Frontal cortex (tissue), 4 donors: ENCODE measurements around the gene LILRA2. TPM values are rescaled to one million over a fixed set of nuclear protein-coding genes. Genes with fewer than 3 reads are reported as not detected.
"Not testable (repeated sequence)": the region's sequence is repeated elsewhere in the genome, so short reads cannot be mapped to it uniquely, and the experiment has no call there.

Experiments
- DNase-seq, 2 donors: peaks; one replicate each; pipeline ENCODE4 v3.0.0; 2012; ENCODE audit warnings: low spot score in 2 of 2
- FAIRE-seq: peaks from 2 replicates; lab custom pipeline; 2012; peaks lifted over from hg19 to GRCh38; lab: Jason Lieb, UNC
- small RNA-seq: library from RNA; depleted of rRNA; stranded (forward); fragments of <200 nt; gene quantifications from one replicate; pipeline ENCODE3, GENCODE V24; 2014
- total RNA-seq: library from RNA; depleted of rRNA; stranded (reverse); fragments of >200 nt; gene quantifications from one replicate; pipeline ENCODE4 v1.2.3, GENCODE V29; 2014
- donor health status: control.
- donor health status: control.
- donor health status: control.

LILRA2 gene
- total RNA-seq, 1 donor from 2014 or later: under 0.01 TPM

DNA sequence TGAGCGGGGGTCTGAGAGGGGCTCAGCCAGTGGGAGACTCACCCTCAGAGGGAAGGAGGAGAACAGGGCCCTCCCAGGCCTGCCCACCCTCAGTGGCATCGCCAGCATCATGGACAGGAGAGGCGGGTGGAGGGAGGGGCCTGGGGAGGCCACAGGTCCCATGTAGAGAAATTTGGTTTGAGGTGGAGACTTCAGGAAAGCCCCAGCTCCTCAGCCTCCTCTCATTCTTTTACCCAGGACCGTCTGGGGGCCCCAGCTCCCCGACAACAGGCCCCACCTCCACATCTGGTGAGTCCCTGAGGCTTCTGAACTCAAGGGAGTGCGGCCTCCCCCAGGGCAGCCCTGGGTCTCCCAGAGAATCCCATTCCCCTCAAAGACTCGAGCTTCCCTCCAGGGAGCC, 59.8 kb downstream of the LILRA2 start:
- no peak for FAIRE-seq
- DNase-seq: no peak

DNA sequence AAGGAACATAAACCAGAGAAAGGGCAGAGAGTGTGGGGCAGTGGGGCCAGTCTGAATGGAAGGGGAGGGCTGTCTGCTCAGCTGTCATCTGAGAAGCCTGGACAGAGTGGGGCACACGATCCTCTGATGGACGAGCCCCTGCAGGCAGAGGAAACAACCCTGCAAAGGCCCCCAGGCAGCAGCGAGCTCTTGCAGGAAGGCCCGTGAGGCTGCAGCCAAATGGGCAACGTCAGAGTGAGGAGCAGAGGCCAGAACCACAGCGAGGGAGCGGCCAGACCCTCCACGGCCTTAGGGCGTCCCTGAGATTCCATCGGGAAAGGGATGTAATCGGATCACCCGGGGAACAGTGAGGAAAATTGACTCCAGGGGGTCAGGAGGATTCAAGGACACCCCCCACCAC, 62.5 kb downstream of the LILRA2 start:
- FAIRE-seq, DNase-seq: not testable (repeated sequence)

DNA sequence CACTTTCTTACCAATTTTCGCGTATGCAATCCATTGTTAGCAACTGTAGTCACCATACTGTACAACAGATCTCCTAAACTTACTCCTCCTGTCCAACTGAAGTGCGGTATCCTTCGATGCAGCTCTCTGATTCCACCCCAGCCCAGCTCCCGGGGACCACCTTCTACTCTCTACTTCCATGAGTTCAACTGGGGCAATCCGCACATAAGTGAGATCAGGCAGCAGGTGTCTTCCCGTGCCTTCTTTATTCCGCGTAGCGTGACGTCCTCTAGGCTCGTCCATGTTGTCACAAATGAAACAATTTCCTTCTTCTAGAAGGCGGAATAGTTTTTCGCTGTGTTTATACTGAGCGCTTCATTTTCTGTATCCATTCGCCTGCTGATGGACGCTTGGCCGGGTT, 65.1 kb downstream of the LILRA2 start:
- no peak for DNase-seq
- FAIRE-seq: no peak

Small RNA genes lying within 50 kb of the gene (small RNA-seq; reads per million reads assigned to genes)
- gene AC245036.2: not detected

Other genes starting within 250 kb of the LILRA2 start
- gene LILRA4, start 234.6 kb upstream of the LILRA2 start, total RNA-seq: under 0.01 TPM
- gene LAIR1, start 208.9 kb upstream of the LILRA2 start, total RNA-seq: 1.6 TPM
- gene TTYH1, start 158.3 kb upstream of the LILRA2 start, total RNA-seq: 65.2 TPM
- gene LENG8, start 124.6 kb upstream of the LILRA2 start, total RNA-seq: 17.1 TPM
- gene LENG9, start 110.0 kb upstream of the LILRA2 start, total RNA-seq: 4.5 TPM
- 4.1 TPM for gene CDC42EP5, start 100.5 kb upstream of the LILRA2 start, total RNA-seq
- 0.82 TPM for gene LAIR2, start 71.0 kb upstream of the LILRA2 start, total RNA-seq
- not detected for gene LILRA1, start 19.8 kb downstream of the LILRA2 start, total RNA-seq
- gene LILRB1, start 56.7 kb downstream of the LILRA2 start, total RNA-seq: not detected
- 0.82 TPM for gene LILRB4, start 89.2 kb downstream of the LILRA2 start, total RNA-seq
- not detected for gene KIR3DL3, start 150.7 kb downstream of the LILRA2 start, total RNA-seq
- gene KIR2DL3, start 164.7 kb downstream of the LILRA2 start, total RNA-seq: not detected
- gene KIR2DL1, start 196.0 kb downstream of the LILRA2 start, total RNA-seq: not detected
- gene KIR2DL4, start 229.8 kb downstream of the LILRA2 start, total RNA-seq: not detected
- not detected for gene KIR3DL1, start 242.7 kb downstream of the LILRA2 start, total RNA-seq